G401 (cell line): ENCODE results near the gene SCYGR7. TPM values are rescaled to one million over a fixed set of nuclear protein-coding genes. Genes with fewer than 3 reads are reported as not detected.
"Not testable (repeated sequence)": the region's sequence is repeated elsewhere in the genome, so short reads cannot be mapped to it uniquely, and the experiment has no call there.

ENCODE experiments used
- DNase-seq: peaks from one replicate; pipeline ENCODE4 v3.0.0-alpha.2; 2015; ENCODE audit warnings: low spot score
- in situ Hi-C: cut with HindIII; loops from 2 replicates; pipeline ENCODE4 v1.10.0; 2016; ENCODE audit warnings: low sequenced_read_pairs, mixed read lengths
- total RNA-seq: library from RNA; depleted of rRNA; stranded (reverse); fragments of >200 nt; shearing (Covaris generic); gene quantifications from 2 replicates; pipeline ENCODE4 v1.2.3, GENCODE V29; 2014; rRNA removed

SCYGR7 gene
- total RNA-seq, 1 experiment from 2014 or later, result not detected

- no peak for DNase-seq
- in situ Hi-C loops, result no loop called here
Measured at GRCh38 chr2:227748079-227748478, 19.9 kb downstream of the SCYGR7 start.

GRCh38 chr2:227756261-227756660, 28.1 kb downstream of the SCYGR7 start:
- DNase-seq, in situ Hi-C loops: not testable (repeated sequence)

- in situ Hi-C loops, result no loop called here
- DNase-seq, result no peak
Measured at GRCh38 chr2:227759411-227760118, 31.4 kb downstream of the SCYGR7 start.

GRCh38 chr2:227761740-227762476, 33.8 kb downstream of the SCYGR7 start:
- in situ Hi-C loops, result no loop called here
- DNase-seq, result no peak

- in situ Hi-C loops, result no loop called here
- DNase-seq, result no peak
Measured at GRCh38 chr2:227765788-227766372, 37.7 kb downstream of the SCYGR7 start.

- peak; percentile 72 for DNase-seq
- in situ Hi-C loops, result no loop called here
Measured at GRCh38 chr2:227766373-227766883, 38.3 kb downstream of the SCYGR7 start.

- in situ Hi-C loops, result no loop called here
- DNase-seq, result no peak
Measured at GRCh38 chr2:227767830-227768229, 39.7 kb downstream of the SCYGR7 start.

- no peak for DNase-seq
- in situ Hi-C loops, result no loop called here
Measured at GRCh38 chr2:227772197-227772661, 44.1 kb downstream of the SCYGR7 start.

- DNase-seq, result no peak
- in situ Hi-C loops, result no loop called here
Measured at GRCh38 chr2:227772932-227773331, 44.8 kb downstream of the SCYGR7 start.

- DNase-seq, result no peak
Measured at GRCh38 chr2:227774011-227774624, 46.0 kb downstream of the SCYGR7 start.

GRCh38 chr2:227774895-227775842, 47.0 kb downstream of the SCYGR7 start:
- no peak for DNase-seq
- in situ Hi-C loops, result no loop called here

More at GRCh38 chr2:227774011-227774624, 46.0 kb downstream of the SCYGR7 start:
- in situ Hi-C loops, result no loop called here

Other genes with a start within 250 kb of the SCYGR7 start
- not detected in 2 replicates for gene SCYGR2, start 129.4 kb upstream of the SCYGR7 start, total RNA-seq
- not detected in 2 replicates for gene SCYGR3, start 113.5 kb upstream of the SCYGR7 start, total RNA-seq
- gene SCYGR4, start 110.8 kb upstream of the SCYGR7 start, total RNA-seq, result not detected in 2 replicates
- not detected in 2 replicates for gene SCYGR5, start 61.5 kb upstream of the SCYGR7 start, total RNA-seq
- gene SLC19A3, start 10.3 kb upstream of the SCYGR7 start, total RNA-seq, result not detected in 2 replicates
- not detected in 2 replicates for gene SCYGR6, start 3.6 kb upstream of the SCYGR7 start, total RNA-seq
- gene SCYGR8, start 17.6 kb downstream of the SCYGR7 start, total RNA-seq, result not detected in 2 replicates
- gene CCL20, start 85.5 kb downstream of the SCYGR7 start, total RNA-seq, result not detected in 2 replicates
- gene DAW1, start 143.3 kb downstream of the SCYGR7 start, total RNA-seq, result not detected in 2 replicates